Posterior cingulate gyrus (tissue), 11 donors: Measurements from ENCODE around the gene CBFA2T2.
A peak's percentile ranks its signal among the peaks of the same experiment; 100 is the strongest.
"Not testable (repeated sequence)": the region's sequence is repeated elsewhere in the genome, so short reads cannot be mapped to it uniquely, and the experiment has no call there.

Experiments used
- DNase-seq, 10 donors: peaks; one replicate each; pipeline versions ENCODE4 v3.0.0 to v3.0.0-alpha.2; 2020 to 2021; ENCODE audit warnings: mixed read lengths in 3 of 10
- intact Hi-C: fragments of 100-400 bp; cut with DNase I; formaldehyde crosslinking; loops from one replicate; pipeline ENCODE4 v1.15.1; 2023

Gene CBFA2T2

DNA sequence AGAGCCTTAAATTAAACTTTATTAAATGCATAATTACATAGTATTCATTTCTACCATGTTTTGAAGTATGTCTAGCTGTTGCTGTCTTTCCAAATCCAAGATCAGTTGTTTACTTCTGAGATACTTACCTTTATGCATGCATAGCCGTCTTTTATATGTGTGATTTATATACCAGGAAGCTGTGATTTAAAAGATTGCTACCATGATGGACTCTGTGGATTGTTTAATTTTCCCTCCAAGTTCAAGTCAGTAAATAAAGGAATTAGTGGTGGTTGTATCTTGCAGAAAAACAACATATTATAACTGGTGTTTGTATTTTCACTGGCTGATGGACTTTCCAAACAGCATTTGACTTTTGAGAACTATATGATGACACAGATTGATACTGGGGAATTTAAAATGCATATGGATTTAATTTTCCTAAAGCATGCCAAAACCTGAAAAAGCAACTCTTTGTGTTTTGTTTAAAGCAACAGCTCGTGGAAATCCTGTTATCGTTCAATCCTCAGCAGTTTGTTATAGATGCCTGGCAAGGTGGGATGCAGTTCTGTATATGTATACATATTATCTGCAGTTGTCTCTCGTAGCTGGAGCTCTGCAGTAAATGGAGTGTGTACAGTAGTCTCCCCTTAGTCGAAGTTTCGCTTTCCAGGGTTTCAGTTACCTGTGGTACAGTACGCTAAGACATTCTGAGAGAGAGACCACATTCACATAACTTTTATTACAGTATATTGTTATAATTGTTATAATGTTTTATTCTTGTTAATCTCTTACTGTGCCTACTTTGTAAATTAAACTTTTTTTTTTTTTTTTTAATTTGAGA lies 77.1 kb downstream of the CBFA2T2 start:
- no peak for DNase-seq
- intact Hi-C loops, result no loop called here

GRCh38 chr20:33567949-33568348 lies 78.1 kb downstream of the CBFA2T2 start:
- intact Hi-C loops, result no loop called here
- DNase-seq, result no peak

DNA sequence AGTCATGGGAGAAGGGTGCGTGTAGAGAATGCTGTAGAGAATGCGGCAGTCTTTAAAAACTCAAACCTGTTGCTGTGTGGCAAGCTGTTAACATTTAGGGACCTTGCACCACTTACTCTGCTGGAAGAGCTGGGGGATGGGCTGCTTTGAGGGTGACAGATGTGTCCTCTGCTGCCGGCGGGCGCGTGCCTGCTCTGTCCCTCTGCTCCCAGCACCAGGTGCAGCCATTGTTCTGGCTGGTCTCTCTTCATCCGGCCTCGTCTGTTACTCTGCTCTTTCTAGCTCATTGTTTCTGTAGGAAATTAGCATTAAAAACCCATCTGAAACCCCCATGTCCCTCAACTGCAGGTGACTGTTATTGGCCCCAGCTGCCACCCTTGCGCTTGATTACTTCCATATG lies 78.5 kb downstream of the CBFA2T2 start:
- peak; percentile 22 to 95 (median 64) for DNase-seq
- intact Hi-C loops, result no loop called here

DNA sequence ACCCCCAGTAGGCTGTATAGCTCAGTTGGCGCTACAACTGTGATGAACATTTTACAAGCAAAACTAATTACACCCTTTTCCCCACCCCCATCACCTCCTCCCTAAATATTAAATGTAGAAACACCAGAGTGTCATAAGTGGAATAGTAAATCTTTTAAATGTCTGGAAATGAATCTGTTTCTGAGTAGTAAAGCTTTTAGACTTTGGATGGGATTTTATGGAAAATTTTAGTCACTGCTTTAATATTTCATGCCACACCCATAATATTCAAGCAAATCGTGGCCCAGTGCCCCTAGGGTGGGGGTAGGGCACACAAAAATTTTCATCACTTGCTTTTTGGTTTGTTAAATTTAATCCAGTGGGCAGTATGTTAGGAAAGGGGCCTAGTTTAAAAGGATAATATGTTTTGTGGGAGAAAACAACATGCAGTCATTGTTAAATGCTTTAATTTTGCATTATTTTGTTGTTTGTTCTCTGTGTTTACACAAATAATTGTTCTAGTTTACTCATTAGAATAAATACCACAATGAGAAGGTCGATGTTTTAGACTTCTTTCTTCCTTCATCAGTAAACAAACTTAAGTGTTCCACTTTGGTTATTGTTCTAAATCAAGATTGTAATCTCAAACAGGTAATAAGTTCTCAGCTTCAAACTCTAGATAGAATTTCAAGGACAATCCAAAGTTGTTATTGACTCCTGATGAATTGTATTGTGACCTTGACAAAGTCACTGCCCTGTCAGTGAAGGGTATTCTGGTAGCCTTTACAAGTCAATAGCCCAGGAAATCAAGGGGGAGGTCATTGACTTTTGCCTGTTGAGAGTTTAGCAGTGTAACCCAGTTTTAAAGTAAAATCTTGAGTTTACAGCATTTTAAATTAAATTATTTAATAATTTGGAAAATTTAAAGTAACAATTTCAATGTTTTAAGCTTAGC lies 79.2 kb downstream of the CBFA2T2 start:
- no peak for DNase-seq
- intact Hi-C loops, result no loop called here

- intact Hi-C loops, result no loop called here
- DNase-seq, result no peak
Observed at GRCh38 chr20:33569802-33570391, 80.0 kb downstream of the CBFA2T2 start.

- intact Hi-C loops, result no loop called here
Observed at GRCh38 chr20:33570743-33571142, 80.8 kb downstream of the CBFA2T2 start.

GRCh38 chr20:33573268-33573667 lies 83.4 kb downstream of the CBFA2T2 start:
- DNase-seq, intact Hi-C loops: not testable (repeated sequence)

More at GRCh38 chr20:33570743-33571142, 80.8 kb downstream of the CBFA2T2 start:
- no peak for DNase-seq

GRCh38 chr20:33575282-33575681 lies 85.4 kb downstream of the CBFA2T2 start:
- DNase-seq, result no peak
- intact Hi-C loops, result no loop called here

- intact Hi-C loops, result no loop called here
- peak in 9 of 10 donors; percentile 25 to 93 (median 64) for DNase-seq
Observed at GRCh38 chr20:33576432-33577125, 86.7 kb downstream of the CBFA2T2 start.

DNA sequence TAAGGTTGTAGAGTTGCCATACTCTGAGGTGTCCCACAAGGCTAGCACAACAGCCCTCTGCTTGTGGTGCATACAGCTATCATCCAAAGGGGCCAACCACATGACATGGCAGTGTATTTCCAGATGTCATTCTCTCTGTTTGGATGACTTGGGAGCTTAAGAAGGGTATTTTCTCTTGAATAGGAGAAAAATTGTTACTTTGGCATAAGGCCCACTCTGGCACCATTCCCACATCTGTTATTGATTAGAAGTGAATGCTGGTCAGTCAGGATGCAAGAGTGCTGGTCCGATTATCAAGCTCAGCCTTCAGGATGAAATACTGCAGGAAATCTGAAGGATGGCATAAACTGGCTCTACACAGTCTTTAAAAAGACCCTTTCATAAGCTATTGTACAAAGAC lies 88.6 kb downstream of the CBFA2T2 start:
- intact Hi-C loops, result no loop called here
- DNase-seq, result no peak

GRCh38 chr20:33583143-33583542 lies 93.2 kb downstream of the CBFA2T2 start:
- intact Hi-C loops, result no loop called here

GRCh38 chr20:33584976-33585375 lies 95.1 kb downstream of the CBFA2T2 start:
- no peak for DNase-seq
- intact Hi-C loops, result no loop called here

More at GRCh38 chr20:33583143-33583542, 93.2 kb downstream of the CBFA2T2 start:
- DNase-seq, result no peak

- no peak for DNase-seq
- intact Hi-C loops, result no loop called here
Observed at GRCh38 chr20:33585413-33585812, 95.5 kb downstream of the CBFA2T2 start.

GRCh38 chr20:33589059-33589458 lies 99.2 kb downstream of the CBFA2T2 start:
- intact Hi-C loops, result no loop called here
- DNase-seq, result peak in 1 of 10 donors; percentile 27

DNA sequence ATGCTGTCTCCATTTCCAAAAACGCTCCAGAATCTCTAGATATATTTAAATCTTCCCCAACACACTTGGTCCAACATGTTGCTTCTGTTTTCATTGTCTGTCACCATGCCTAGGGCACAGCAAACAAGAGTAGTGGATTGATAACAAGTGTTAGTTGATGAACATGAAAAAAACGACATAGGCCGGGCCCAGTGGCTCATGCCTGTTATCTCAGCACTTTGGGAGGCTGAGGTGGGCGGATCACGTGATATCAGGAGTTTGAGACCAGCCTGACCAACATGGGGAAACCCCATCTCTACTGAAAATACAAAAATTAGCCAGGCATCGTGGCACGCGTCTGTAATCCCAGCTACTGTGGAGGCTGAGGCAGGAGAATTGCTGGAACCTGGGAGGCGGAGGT lies 102.0 kb downstream of the CBFA2T2 start:
- intact Hi-C loops, DNase-seq: not testable (repeated sequence)

DNA sequence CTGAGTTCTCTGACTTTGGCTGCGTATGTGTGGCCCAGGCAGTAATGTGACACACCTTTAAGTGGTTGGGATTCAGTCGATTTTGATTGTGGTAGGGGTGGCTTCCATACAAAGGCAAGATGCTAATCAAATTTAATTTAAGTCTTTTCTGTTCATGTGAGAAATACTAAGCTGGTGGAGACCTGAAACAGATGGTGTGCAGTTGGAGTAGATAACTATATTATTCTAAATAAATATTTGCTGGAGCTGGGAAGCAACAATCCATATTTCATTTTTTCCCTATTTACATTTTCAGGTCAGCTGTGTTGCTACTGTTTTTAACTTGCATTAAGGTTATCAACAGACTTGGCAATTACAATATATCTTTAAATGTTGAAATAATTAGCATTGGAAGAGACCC lies 104.8 kb downstream of the CBFA2T2 start:
- DNase-seq, result no peak
- intact Hi-C loops, result no loop called here

- intact Hi-C loops, result no loop called here
- no peak for DNase-seq
Observed at GRCh38 chr20:33600414-33600813, 110.5 kb downstream of the CBFA2T2 start.

GRCh38 chr20:33600981-33601380 lies 111.1 kb downstream of the CBFA2T2 start:
- no peak for DNase-seq
- intact Hi-C loops, result no loop called here

DNA sequence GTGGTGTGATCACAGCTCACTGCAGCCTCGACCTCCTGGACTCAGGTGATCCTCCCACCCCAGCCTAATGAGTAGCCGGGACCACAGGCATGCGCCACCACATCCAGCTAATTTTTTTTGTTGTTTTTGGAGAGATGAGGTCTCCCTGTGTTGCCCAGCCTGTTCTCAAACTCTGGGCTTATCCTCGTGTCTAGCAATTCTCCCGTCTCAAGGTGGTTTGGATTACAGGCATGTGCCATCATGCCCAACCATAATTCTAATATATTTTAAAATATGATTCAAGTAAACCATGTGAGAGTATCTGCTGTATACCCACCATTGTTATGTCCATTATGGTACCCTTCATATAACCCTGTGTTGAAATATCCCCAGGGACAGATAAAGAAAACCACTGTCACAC lies 112.0 kb downstream of the CBFA2T2 start:
- intact Hi-C loops, result no loop called here
- no peak for DNase-seq

GRCh38 chr20:33602826-33603590 lies 113.1 kb downstream of the CBFA2T2 start:
- intact Hi-C loops, result no loop called here
- DNase-seq, result no peak
